ENCODE results near the gene TAS2R14.

DNA sequence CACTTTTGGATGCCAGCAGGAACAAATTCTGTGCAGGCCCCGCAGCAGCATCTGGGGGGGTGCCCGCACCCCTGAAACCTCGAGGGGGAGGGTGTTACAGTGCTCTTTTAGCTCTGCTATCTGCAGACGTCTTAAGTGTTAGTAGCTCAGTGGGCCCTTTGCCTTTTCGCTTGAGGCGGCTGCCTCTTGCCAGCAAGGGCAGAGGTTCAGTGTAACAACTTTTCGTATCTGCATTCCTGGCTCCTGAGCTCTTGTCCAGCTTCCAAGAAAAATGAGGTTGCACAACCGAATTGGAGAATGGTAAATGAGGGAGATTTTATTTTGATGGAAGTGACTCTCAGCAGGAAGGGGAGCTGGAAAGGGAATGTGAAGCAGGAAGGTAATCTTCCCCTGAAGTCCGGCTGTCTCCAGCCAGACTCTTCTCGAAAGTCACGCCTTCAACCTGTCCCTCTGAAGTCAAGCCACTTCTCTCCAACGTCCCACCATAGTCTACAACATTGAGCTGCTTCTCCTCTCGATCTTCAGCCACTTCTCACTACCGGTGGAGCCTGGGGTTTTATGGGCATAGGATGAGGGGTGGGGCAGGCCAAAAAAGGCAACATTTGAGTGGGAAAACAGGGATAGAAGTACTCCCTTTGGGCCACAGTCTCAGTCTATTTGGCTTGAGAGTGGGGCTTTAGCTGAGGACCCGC lies 29.8 kb upstream of the TAS2R14 start:
- no peak for TF ChIP-seq TAF1 (IDR thresholded peaks at IDR 0.05; ENCODE audit: borderline replicate concordance, insufficient read depth, low read length)
- TF ChIP-seq, protein P1, sequence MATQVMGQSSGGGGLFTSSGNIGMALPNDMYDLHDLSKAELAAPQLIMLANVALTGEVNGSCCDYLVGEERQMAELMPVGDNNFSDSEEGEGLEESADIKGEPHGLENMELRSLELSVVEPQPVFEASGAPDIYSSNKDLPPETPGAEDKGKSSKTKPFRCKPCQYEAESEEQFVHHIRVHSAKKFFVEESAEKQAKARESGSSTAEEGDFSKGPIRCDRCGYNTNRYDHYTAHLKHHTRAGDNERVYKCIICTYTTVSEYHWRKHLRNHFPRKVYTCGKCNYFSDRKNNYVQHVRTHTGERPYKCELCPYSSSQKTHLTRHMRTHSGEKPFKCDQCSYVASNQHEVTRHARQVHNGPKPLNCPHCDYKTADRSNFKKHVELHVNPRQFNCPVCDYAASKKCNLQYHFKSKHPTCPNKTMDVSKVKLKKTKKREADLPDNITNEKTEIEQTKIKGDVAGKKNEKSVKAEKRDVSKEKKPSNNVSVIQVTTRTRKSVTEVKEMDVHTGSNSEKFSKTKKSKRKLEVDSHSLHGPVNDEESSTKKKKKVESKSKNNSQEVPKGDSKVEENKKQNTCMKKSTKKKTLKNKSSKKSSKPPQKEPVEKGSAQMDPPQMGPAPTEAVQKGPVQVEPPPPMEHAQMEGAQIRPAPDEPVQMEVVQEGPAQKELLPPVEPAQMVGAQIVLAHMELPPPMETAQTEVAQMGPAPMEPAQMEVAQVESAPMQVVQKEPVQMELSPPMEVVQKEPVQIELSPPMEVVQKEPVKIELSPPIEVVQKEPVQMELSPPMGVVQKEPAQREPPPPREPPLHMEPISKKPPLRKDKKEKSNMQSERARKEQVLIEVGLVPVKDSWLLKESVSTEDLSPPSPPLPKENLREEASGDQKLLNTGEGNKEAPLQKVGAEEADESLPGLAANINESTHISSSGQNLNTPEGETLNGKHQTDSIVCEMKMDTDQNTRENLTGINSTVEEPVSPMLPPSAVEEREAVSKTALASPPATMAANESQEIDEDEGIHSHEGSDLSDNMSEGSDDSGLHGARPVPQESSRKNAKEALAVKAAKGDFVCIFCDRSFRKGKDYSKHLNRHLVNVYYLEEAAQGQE (IDR thresholded peaks at IDR 0.05; ENCODE audit: insufficient read depth in 1 of 2, low read depth in 2 of 2, low read length in 2 of 2): no peak
- no peak for TF ChIP-seq POLR2AphosphoS5 (IDR thresholded peaks at IDR 0.05; ENCODE audit: low read depth, low read length)

Data from PFSK-1 (cell line).